ENCODE data around the gene NCAM2.

DNA sequence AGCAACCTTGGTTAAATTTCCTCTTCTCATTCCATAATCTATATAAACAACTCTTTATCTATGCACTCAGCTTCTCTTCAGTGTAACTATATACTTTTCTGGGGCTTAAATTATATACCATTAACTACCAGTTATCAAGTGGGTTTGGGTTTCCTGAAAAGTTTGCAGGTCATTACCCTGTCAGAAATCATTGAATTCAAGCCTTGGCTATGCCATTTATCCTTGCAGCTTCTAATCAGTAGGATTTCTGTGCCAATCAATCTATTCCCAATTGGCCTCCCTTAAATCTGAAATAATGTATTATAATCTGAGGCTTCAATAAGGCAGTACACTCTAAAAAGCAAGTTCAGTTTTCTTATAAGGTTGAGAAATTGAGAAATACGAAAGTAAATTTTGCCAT is 466.5 kb downstream of the NCAM2 start:
- TF ChIP-seq, protein P1, sequence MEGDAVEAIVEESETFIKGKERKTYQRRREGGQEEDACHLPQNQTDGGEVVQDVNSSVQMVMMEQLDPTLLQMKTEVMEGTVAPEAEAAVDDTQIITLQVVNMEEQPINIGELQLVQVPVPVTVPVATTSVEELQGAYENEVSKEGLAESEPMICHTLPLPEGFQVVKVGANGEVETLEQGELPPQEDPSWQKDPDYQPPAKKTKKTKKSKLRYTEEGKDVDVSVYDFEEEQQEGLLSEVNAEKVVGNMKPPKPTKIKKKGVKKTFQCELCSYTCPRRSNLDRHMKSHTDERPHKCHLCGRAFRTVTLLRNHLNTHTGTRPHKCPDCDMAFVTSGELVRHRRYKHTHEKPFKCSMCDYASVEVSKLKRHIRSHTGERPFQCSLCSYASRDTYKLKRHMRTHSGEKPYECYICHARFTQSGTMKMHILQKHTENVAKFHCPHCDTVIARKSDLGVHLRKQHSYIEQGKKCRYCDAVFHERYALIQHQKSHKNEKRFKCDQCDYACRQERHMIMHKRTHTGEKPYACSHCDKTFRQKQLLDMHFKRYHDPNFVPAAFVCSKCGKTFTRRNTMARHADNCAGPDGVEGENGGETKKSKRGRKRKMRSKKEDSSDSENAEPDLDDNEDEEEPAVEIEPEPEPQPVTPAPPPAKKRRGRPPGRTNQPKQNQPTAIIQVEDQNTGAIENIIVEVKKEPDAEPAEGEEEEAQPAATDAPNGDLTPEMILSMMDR (IDR thresholded peaks at IDR 0.05) = no peak
- no peak for TF ChIP-seq EP300 (IDR thresholded peaks at IDR 0.05; ENCODE audit: low read depth)
- TF ChIP-seq POLR2A (IDR thresholded peaks at IDR 0.05) = no peak
- no peak for TF ChIP-seq POLR2AphosphoS5 (IDR thresholded peaks at IDR 0.05)
